GM18511 (cell line): Measurements from ENCODE around the gene DESI2.
"Not testable (repeated sequence)": the region's sequence is repeated elsewhere in the genome, so short reads cannot be mapped to it uniquely, and the experiment has no call there.

Source experiments
- ATAC-seq: cut with Tn5 transposase; IDR thresholded peaks from one replicate; pipeline ENCODE4 v1.9.1; 2021; ENCODE audit warnings: mild to moderate bottlenecking, moderate library complexity; ENCODE audit not compliant: unreplicated experiment

DESI2 gene

DNA sequence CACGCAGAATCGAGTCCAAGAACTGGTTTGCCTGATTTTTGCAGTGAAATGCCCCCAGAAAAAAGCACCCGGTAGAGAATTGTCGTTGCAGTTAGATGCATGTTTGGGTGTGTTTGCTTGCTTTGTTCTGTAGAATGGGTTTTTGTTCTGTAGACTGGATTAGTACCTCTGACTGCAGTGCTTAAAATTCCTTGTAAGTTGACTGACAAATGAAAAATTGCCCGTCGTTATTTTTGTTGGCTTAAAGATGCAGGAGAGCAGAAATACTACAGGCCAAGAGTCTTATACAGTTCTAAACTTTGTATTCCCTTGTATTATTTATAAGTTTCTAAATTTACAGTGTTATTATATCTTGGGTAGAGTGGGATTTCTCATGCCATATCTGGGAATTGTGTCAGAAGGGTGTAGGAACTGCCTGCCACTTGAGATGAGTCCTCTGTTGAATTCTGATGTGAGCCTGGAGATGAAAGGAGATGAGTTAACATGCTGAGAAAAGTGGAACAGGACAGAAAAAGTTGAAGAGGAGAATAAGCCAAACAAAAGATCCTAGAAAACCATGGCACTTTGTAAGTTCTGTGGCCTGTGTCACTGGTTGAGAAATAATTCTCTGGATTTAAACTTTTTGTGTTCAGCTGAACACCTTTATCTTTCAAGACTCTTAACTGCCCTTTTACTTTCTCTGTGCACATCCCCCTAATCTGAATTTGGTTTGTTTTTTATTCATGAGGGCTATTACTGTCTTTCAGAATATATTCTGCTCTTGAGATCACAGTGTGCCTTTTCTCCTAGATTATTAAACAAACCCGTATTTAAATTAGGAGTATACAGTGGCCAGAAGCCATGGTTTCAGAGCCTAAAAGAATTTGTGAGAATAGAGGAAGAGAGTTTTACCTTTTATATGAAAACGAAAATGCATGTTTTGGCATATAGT lies 1.4 kb downstream of the DESI2 start:
- ATAC-seq, result no peak

DNA sequence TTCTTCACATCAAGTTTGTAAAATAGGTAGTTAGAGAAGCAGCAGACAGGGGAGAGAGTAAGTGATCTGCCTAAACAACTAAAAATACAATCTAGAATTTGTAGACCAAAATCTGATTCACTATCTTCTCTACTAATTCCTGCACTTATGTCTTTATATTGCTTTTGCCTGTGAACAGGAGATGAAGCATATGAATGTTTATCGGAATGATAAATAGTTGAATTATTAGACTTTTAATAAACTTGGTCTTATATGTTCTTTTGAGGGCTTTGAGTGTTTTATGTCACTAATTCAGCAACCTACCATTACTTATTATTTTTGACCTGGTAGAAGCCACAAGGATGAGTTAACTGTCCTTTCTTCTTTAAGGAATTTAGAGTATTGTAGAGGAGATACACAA lies 2.3 kb downstream of the DESI2 start:
- no peak for ATAC-seq

DNA sequence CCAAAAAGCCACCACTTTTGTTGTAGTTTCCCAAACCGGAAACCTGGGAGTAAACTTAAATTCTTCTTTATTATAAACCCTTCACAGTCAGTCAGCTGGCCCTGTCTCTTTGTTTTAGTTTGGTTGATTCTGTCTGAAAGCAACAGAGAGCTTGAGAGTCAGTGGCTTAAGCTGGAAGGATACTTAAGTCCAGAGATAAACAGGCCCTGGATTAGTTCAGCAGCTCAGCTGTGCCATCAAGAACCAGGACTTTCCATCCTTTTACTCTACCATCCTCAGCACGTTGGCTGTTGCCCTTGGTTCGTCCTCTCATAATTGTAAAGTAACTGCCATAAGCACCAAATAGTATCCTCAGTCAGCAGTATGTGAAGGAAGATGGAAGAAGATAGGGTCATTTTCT lies 4.5 kb downstream of the DESI2 start:
- ATAC-seq, result no peak

DNA sequence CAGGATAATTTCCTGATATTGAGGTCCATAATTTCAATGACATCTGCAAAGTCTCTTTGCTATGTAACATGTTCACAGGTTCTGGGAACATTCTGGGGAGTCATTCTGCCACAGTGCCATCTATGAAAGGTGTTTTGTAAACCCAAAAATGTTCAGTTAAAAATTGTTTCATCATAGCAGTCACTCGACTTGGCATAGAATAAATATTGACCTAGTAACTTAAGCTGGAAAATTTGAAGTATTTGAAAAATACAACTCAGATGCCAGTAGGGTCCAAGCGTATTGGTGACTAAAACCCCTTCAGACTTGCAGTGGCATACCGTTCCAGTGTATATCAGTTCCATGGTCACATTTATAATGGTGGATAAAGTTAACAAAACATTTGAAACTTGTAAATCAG lies 6.8 kb downstream of the DESI2 start:
- no peak for ATAC-seq

DNA sequence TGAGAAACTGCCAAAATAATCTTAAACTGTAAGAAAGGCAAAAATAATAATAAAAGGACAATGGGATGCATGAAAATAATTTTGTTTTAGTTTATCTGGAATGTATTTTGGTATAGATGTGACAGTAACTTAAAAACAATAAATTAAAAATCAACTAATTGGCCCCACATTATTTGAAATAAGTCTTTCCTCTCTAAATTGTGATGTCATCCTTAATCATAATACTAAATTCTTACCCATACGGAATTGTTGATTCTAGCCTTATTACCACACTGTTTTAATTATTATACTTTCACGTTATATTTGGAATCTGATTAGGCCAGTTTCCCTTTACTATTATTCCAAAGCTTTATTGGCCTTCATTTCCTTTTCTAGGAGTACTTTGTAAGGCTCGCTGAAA lies 7.7 kb downstream of the DESI2 start:
- no peak for ATAC-seq

DNA sequence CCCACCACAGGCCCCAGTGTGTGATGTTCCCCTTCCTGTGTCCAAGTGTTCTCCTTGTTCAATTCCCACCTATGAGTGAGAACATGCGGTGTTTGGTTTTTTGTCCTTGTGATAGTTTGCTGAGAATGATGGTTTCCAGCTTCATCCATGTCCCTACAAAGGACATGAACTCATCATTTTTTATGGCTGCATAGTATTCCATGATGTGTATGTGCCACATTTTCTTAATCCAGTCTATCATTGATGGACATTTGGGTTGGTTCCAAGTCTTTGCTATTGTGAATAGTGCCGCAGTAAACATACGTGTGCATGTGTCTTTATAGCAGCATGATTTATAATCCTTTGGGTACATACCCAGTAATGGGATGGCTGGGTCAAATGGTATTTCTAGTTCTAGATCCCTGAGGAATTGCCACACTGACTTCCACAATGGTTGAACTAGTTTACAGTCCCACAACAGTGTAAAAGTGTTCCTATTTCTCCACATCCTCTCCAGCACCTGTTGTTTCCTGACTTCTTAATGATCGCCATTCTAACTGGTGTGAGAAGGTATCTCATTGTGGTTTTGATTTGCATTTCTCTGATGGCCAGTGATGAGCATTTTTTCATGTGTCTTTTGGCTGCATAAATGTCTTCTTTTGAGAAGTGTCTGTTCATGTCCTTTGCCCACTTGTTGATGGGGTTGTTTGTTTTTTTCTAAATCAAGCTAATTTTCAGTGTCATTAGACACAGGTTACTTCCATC lies 8.8 kb downstream of the DESI2 start:
- not testable (repeated sequence) for ATAC-seq

DNA sequence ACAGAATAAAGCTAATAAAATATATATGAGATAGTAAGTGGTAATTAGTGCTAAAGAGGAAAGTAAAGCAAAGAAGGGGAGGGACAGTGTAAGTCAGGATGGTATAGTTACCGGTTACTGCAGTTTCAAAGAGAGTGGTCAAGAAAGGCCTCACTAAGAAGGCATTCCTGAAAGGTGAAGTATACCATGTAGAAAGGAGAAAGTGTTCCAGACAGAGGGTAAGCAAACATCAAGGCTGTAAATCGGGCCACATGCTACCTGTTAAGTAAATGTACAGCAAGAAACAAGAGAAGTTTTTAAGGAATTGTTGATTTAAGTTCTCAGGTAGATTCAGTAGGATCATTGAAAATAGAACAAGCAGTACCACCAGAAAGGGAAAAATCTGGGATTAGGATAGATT lies 9.7 kb downstream of the DESI2 start:
- no peak for ATAC-seq

DNA sequence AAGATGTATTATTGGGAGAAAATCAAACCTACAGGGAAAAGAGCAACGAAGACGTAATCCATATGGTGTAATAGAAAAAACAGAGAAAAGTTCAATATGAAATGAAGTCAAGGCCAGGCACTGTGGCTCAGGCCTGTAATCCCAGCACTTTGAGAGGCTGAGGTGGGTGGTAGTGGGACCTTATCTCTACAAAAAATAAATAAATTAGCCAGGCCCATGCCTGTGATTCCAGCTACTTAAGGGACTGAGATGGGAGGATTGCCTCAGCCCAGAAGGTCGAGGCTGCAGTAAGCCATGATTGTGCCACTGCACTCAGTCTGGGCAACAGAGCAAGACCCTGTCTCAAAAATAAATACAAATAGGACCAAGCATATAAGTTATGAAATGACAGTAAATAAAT lies 11.4 kb downstream of the DESI2 start:
- ATAC-seq, result no peak

DNA sequence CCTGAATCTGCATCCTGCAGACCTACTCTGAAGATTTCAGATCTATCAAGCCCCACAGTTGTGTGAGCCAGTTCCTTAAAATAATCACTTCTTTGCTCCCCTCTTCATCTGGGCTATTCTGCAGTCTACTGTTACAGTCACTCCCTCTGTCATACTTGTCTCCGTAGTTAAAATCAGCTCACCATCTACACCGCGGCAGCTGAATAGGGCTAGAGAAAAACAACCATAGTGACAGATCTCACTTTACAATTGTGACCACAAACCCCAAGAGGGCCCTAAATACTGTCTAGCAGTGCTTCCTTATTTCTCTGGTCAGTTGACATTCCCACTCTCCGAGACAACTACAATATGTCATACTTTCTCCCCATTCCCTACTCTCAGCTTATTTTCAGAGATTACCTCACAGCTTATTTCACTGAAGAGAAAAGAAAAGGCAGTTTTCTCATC lies 12.9 kb downstream of the DESI2 start:
- ATAC-seq, result peak; percentile 95

DNA sequence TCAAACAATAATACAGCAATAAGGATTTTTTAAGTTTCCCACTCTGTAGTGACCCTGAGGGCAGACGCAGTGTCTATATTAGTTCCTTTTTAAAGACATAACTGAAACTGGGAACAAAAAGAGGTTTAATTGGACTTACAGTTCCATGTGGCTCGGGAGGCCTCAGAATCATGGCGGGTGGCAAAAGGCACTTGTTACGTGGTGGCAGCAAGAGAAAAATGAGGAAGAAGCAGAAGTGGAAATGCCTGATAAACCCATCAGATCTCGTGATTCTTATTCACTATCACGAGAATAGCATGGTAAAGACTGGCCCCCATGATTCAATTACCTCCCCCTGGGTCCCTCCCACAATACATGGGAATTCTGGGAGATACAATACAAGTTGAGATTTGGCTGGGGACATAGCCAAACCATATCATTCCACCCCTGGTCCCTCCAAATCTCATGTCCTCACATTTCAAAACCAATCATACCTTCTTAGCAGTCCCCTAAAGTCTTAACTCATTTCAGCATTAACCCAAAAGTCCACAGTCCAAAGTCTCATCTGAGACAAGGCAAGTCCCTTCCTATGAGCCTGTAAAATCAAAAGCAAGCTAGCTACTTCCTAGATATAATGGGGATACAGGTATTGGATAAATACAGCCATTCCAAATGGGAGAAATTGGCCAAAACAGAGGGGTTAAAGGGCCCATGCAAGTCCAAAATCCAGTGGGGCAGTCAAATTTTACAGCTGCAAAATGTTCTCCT lies 13.9 kb downstream of the DESI2 start:
- not testable (repeated sequence) for ATAC-seq

DNA sequence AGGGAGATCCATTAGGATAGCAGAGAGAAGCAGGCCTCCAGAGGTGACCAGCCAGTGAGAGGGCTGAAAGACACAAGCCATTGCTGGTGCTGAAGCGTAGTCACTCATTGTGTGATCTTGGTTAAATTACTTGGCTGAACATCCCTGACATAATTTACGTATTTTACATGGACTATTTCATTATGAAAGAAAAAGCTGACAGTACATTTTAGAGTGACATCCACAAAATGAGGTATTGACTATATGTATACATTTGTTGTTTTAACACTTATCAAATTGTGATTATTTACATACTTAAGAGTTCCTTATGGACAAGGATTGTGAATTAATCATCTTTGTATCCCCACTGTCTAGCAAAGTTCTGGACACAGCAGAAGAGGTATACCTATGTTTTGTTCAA lies 14.9 kb downstream of the DESI2 start:
- no peak for ATAC-seq

DNA sequence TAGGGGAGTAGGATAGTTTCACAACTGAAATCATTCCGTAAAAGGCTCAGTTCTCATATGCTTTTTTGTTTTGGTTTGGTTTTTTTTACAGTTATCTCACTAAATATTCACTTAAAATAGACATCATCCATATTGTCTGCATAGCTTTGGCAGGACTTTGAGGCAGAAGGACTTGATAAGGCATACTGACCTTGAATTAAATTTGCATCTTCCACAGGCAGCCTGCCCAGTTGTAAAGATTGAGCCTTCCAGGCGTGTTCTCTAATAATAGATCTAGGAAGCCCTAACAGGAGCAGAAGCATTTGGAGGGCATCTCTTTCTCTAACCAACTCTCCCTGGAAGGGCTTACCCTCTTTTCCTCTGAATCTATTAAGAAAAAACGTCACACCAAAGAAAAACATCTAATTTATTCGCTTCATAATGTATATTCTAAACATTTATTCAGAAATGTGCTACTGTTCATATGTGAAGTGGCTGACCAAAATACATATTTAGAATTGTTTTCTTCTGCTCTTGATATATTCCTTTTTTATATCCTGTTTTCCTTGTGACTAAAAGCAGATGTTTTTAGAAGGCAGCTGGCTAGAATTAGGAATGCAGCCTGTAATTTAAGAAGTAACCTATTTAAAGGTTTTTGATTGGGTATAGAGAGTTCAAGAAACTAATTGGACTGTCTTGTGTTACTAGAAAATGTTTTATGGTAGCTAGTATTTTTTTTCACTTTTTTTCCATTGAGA lies 20.2 kb downstream of the DESI2 start:
- ATAC-seq, result no peak

DNA sequence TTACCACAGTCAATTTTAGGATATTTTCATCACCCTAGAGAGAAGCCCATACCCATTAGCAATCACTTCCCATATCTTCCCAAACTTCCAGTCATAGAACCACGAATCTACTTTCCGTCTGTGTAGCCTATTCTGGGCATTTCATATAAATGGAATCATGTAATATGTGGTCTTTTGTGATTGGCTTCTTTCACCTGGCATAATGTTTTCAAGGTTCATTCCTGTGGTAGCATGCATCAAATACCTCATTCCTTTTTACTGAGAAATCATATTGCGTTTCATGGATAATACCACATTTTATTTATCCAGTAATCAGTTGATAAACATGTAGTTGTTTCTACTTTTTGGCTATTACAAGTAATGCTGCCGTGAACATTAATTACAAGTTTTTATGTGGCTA lies 21.5 kb downstream of the DESI2 start:
- no peak for ATAC-seq

DNA sequence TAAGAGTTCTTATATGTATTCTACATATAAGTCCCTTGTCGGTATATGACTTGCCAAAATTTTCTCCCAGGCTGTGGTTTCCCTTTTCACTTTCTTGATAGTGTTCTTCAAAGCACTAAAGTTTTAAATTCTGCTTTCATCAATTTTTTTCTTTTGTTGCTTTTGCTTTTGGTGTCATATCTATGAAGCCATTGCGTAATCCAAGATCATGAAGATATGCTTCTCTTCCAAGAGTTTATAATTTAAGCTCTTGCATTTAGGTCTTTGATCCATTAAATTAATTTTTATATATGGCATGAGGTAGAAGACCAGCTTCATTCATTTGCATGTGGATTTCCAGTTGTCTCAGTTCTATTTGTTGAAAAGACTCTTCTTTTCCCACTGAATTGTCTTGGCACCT lies 22.2 kb downstream of the DESI2 start:
- ATAC-seq, result no peak

DNA sequence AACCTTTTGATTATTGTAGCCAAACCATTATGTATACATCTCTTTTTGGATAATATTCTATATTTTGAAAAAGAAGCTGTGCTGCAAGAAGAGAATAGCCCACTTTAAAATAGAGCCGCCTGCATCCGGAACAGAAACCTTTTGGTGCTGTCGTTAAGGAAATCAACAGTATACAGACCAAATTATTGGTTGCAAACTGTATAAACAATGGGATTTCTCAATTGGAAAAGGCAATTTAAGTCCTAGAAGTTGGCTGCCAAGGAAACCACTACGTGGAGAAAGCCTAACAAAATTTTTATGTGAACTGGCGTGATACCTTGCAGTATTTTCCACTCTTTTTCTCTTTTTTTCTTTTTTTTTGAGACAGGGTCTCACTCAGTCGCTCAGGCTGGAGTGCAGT lies 25.8 kb downstream of the DESI2 start:
- ATAC-seq, result no peak

DNA sequence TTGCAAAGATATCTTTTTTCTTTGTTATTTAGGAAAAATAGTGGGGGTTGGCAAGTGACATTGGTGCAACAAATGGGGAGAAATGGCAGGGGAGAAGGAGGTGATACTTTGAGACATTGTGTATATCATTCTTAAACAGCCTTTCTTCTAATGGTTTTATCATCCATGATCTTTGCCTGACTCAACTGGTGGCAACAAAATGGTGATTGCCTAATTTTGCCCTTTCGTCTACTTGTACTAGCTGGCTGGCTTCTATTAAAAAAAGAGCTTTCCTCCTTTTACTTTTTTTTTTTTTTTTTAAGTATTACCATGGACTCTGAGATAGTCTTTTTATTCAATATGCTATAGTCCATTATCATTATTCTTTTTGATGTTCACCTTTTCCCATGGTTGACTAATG lies 27.7 kb downstream of the DESI2 start:
- no peak for ATAC-seq

DNA sequence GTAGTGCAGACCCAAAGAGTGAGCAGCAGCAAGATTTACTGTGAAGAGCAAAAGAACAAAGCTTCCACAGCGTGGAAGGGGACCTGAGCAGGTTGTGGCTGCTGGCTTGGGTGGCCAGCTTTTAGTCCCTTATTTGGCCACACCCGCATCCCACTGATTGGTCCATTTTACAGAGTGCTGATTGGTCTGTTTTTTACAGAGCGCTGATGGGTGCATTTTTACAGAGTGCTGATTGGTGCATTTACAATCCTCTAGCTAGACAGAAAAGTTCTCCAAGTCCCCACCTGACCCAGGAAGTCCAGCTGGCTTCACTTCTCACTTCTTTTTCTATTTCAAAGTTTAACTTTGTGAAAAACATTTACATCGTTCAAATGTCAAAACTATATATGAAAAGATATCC lies 29.2 kb downstream of the DESI2 start:
- not testable (repeated sequence) for ATAC-seq

DNA sequence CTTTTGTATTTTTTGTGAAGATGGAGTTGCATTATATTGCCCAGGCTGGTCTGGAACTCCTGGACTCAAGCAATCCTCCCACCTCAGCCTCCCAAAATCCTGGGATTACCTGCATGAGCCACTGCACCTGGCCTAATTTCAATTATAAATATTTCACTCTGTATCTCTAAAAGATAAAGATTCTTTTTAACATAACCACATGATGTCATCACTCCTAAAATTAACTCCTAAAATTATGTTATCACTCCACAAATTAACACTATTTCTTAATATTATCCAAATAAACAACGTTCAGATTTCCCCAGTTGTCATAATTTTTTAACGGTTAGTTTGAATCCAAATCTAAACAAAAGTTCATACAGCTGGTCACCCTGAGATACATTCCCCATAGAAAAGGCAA lies 43.0 kb downstream of the DESI2 start:
- no peak for ATAC-seq

DNA sequence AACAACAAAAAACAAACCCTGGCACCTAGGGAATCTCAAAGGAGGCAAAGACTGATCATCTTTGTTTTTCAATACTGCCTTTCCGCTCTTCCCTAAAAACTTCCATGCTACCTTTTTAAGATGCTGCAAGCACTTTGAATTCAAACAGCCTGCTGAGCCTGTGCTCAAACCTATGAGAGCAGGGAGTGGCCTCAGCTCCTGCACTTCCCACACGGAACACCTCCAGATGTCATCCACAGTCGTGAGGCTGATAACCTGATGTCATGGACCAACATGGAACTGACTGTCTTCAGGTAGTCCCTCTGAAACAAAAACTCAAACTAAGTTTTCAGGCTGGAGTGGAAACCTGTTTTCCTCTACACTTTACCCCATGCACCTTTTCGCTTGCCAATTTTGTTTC lies 46.8 kb downstream of the DESI2 start:
- ATAC-seq, result no peak

DNA sequence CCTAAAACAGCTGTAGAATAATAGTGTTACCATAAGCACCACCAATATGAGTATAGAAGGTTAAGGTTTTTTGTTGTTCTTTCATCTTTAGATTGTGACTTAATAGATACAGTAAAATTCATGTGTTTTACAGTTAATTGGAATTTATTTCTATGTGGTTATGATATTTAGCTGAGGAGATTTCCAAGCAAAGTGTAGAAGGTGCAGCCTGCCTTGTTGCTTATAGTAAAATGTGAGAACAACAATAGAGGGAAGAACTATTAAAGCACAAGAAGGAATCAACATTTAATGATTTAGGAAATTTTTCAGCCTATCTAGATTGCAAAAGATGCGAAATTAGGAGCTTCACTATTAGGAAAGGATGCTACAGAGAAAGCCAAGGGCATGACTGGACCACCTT lies 47.9 kb downstream of the DESI2 start:
- ATAC-seq, result no peak

DNA sequence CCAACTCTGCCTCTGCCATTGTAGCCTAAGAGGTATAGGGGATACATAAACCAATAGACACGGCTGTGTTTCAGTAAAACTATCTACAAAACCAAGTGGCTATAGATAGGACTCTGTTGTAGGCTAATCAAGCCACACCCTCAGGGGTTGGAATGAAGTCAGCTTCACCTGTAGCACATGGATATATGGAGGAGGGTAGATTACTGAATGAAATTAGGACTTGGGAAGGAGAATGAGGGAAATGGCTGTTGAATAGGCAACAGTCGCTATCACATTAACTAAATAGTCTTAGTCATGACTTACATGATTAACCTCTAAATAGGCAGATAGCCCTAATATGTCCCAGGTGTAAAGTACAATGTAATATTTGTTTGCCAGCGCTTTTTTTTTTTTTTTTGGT lies 49.7 kb downstream of the DESI2 start:
- no peak for ATAC-seq
